Measurements from ENCODE around the gene CYP17A1.

DNA sequence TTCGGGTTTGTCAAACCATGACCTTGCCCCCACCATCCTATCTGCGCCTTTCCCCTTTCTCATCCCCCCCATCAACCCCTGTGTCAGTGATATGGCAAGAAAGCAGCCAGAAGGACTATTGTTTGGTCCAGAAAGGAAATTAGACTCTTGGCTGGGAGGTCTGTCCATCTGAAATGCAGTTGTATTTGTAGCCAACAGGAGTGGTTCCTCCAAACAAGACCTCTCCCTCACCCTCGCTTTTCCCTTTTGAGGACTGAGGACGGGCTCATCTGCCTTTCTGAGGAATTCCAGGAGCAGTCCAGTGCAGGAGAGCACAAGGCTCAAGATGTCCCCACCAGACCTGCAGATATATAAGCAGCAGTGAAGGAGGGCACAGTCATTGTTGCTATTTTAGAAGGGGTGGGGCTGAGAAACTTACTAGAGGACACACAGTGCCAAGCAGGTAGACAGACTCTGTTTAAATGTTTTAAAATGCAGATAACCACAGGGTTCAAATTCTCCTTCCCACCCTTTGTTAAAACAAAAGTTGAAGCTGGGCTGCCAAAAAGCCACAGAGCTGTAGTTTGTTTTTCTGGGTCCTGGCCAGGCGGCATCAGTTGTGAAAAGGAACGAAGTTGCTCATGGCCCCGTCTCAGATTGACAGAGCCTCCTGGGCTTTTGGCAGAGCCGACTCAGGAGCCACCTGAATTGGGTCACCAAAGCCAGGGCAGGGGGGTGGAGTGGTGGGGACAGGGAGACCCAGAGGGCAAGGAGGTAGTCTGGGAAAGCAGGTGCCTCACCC is 37.3 kb downstream of the CYP17A1 start:
- TF ChIP-seq CTCF (IDR thresholded peaks at IDR 0.05) (no peak), POLR2A (IDR thresholded peaks at IDR 0.05) (no peak)
